Fibroblast of pulmonary artery (primary cell): ENCODE data around the gene TMOD2.

Source experiments
- DNase-seq: peaks from one replicate; pipeline ENCODE4 v3.0.0-alpha.2; 2010; ENCODE audit warnings: low read depth
- H3K4me3 ChIP-seq: replicated peaks from 2 replicates; pipeline ENCODE4 v1.5.1; 2011; ENCODE audit warnings: low read depth, mild to moderate bottlenecking, control low read depth, low read length, moderate library complexity
- TF ChIP-seq, protein P1 (sequence below): IDR thresholded peaks from 2 replicates; pipeline ENCODE4 v1.5.1; 2011; ENCODE audit warnings: mild to moderate bottlenecking, control low read depth, low read length, inconsistent platforms; ENCODE audit errors: missing control alignments

Gene TMOD2

DNA sequence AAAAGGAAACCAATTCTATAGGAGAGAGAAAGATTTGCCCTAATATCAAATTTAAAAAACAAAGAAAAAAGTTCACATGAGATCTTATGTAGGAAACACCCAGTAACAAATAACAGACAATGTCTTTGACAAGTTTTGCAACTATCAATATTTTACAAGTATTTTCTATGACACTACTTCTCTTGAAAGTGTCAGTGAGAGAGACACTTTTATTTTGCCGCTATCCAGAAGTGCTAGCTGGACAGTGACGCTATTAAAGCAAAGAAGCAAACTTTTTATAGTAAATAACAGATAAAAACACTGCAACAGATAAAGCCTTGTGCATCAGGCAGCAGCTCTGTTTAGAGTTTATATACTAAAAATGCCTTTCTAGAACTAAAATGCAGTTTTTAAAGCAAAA is 27.2 kb upstream of the TMOD2 start:
- no peak for DNase-seq
- no peak overlapping the region for H3K4me3 ChIP-seq
- TF ChIP-seq, protein P1, sequence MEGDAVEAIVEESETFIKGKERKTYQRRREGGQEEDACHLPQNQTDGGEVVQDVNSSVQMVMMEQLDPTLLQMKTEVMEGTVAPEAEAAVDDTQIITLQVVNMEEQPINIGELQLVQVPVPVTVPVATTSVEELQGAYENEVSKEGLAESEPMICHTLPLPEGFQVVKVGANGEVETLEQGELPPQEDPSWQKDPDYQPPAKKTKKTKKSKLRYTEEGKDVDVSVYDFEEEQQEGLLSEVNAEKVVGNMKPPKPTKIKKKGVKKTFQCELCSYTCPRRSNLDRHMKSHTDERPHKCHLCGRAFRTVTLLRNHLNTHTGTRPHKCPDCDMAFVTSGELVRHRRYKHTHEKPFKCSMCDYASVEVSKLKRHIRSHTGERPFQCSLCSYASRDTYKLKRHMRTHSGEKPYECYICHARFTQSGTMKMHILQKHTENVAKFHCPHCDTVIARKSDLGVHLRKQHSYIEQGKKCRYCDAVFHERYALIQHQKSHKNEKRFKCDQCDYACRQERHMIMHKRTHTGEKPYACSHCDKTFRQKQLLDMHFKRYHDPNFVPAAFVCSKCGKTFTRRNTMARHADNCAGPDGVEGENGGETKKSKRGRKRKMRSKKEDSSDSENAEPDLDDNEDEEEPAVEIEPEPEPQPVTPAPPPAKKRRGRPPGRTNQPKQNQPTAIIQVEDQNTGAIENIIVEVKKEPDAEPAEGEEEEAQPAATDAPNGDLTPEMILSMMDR = no peak

DNA sequence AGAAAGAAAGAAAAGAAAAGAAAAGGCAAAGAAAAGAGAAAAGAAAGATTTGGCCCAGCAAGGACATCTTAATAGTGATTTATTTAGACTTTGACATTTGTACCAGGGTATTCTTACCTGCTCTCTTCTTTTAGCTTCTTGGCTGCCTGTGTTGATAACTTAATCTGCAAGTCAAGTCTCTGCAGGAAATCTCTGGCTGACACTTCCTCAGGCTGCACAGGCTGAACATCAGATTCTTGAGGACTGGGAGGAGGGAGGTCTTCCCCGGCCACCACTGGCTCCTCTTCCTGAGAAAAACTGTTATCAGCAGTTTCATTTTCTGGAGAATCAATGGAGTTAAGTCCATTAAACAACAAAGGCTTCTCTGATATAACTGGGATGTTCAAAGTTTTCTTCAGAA is 26.7 kb upstream of the TMOD2 start:
- no peak for DNase-seq
- H3K4me3 ChIP-seq = no peak overlapping the region
- TF ChIP-seq, protein P1 = no peak

DNA sequence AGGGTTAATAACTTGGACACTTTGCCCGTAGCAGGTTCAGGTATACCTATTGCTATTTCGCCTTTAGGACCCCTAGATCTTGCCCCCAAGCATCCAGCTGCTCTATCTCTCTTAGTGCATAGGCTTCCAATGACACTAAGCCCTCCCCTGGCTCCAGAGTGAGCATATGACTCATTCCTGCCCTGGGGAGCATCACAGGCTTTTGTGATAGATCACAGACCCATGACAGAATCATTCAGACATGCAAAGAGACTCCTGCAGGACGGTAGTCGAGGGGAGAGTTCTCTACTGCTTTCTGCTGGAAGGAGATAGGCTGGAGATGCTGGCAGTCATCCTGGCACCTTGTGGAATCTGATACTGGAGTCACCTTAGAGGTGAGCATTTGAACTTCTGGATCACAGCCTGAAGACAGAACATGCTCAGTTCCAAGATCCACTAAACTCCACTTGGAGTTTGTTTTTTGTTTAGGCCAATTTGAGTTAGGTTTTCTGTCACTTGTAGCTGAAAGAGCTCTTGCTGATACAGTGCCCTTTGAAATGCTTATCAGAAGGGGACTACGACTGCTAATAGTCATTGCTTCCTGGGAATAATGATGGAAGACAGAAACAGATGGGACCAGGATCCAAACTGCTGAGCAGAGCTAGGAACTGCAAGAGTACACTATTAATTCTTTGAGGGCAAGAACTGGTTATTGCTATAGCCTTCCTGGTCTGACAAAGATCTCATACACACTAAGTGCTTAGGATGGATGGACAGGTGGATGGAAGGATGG is 24.9 kb upstream of the TMOD2 start:
- no peak overlapping the region for H3K4me3 ChIP-seq
- peak; percentile 81 for DNase-seq
- TF ChIP-seq, protein P1 = no peak

DNA sequence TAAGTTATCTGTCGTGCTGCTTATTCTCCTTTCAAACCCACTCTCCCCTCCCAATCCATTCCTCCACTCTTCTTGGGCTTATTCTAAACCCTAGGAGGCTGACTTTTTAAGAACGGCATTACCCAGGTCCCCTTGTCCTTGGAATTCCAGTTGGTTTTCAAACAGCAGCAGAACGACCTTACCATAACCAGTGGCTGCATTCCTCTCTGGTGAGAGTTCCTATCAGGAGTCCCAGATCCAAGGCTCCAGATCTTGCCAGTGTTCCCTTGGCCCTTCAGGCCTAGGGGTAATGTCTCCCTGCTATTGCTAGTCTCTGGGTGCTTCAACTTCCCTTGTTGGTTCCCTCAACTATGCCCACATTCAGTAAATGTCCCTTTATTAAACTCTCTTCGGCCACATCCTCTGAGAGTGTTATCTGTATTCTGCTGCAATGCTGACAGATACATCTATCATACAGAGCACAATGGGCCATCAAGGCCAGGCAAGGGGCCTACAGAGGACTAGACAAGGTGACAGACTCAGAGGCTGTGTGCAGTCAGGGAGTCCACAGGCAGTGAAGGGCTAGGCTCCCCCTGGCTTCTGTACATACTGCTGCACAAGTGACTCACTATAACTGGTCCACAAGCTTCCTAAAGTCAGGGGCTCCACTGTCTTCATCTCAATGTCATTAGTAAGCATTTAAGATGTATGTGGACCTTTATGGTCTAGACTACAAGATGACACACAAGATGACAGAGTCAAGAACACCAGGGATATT is 24.1 kb upstream of the TMOD2 start:
- DNase-seq = no peak
- no peak overlapping the region for H3K4me3 ChIP-seq
- TF ChIP-seq, protein P1 = peak; percentile 41

DNA sequence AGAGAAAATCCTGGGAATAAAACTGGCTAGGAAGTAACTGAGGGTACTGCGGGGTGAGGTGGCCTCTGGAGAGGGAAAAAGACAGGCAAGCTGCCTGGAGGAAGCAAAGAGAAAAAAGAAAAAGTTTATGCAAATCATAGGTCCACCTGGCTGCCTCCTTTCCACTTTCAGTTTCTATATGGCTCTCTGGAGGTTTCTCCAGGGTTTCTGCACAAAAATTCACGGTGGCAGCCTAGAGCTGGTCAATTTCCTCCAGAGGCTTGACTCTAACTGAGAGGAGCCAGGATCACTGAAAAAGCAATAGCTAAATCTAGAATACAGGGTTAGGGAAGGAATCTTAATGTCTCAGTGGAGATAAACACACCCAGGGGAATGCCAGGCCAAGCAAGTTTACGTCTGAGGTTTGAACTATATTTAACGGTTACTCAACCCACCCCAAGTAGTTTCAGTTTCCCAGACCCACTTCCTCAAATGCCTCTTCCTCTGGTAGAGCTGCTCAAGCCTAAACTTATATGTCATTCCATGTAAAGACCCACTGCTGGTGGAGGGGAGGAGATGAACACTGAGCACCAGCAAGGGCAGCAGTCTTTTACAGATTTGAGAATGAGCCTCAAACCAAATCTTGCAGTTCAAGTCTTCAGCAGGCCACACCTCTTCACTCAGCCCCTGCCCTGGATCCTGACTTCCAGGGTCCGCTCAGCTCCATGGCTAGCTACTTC is 19.7 kb upstream of the TMOD2 start:
- peak; percentile 67 for DNase-seq
- TF ChIP-seq, protein P1 = no peak
- H3K4me3 ChIP-seq = peak overlapping the region; percentile 30

DNA sequence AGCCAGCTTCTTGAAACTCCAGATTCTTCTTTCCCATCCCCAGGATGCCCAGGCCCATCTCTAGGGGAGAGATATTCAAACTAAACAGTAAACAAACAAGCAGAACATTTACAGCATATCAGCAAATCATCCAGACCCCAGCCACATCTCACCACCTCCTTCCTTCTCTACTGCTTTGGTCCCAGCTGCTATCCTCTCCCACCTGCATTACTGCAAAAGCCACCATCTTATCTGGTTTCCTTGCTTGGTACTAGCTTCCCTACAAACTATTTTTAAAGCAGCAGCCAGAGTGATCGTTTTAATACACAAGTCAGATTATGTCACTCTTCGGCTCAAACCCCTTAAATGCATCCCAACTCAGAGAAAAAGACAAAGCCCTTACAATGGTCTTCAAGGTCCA is 18.8 kb upstream of the TMOD2 start:
- DNase-seq = no peak
- H3K4me3 ChIP-seq = no peak overlapping the region
- TF ChIP-seq, protein P1 = no peak
